Kidney epithelial cell (primary cell): Measurements from ENCODE around the gene FTO. TPM values are rescaled to one million over a fixed set of nuclear protein-coding genes. Genes with fewer than 3 reads are reported as not detected.

Source experiments
- DNase-seq: peaks from one replicate; pipeline ENCODE4 v3.0.0-alpha.2; 2010; ENCODE audit warnings: low read depth
- H3K27me3 ChIP-seq: 2 replicates; pipeline ENCODE4 v1.6.0; 2011; ENCODE audit warnings: low read length; ENCODE audit not compliant: control insufficient read depth, insufficient read depth
- H3K36me3 ChIP-seq: 2 replicates; pipeline ENCODE4 v1.5.1; 2011; ENCODE audit warnings: low read length; ENCODE audit not compliant: control insufficient read depth, insufficient read depth
- H3K4me3 ChIP-seq: 2 replicates; pipeline ENCODE4 v1.5.1; 2011; ENCODE audit warnings: low read depth, mild to moderate bottlenecking, control low read depth, low read length
- total RNA-seq: library from RNA; depleted of rRNA; stranded (reverse); fragments of >200 nt; gene quantifications from 2 replicates; pipeline ENCODE4 v1.2.3, GENCODE V29; 2015
- TF ChIP-seq, protein P1 (sequence below): IDR thresholded peaks from 2 replicates; pipeline ENCODE4 v1.5.1; 2011; ENCODE audit warnings: mild to moderate bottlenecking, moderate library complexity, low read length, control low read depth, inconsistent platforms; ENCODE audit not compliant: insufficient read depth, poor library complexity, severe bottlenecking

FTO gene
- total RNA-seq, 1 donor from 2014 or later: 66.9 TPM

DNA sequence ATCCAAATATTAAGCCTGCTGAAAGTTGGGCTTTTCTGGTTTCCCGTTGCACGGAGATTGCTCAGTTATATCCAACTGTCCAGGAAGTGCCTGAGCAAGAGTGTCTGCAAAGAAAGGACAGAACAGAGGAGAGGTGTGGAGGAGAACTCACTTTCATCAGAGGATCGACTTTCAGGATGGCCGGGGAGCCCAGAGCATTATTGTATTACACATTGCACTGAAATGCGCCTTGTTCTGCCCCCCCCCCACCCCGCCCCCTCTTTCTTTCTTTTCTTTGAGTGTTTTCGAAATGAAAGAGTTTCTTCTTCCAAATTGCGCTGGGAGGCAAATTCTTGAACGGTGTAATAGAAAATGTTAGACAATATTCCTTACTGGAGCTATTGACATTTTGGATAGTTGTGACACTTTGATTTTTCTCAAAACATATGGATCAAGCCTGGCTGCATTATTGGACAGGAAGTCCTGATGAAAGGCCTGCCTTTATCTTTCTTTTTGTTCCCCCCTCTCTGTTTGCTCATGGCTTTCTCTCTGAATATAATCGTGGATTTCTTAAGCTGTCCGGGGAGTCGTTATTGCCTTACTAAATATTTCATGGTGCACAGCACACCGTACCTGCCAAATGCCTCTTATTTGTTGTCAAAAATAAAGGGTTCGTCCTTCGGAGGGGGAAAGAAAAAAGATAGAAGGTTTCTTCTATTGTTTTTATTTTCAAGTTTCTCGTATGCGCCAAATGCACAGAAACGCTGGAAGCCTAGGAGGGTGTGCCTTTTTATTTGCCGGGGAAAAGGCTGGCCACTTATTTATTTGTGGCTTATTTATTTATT, 471.8 kb downstream of the FTO start:
- peaks cover 3% of the 10 kb centered on the region for H3K27me3 ChIP-seq
- no peak overlapping the region for H3K4me3 ChIP-seq
- H3K36me3 ChIP-seq: no peaks in the 10 kb centered on the region
- TF ChIP-seq, protein P1, sequence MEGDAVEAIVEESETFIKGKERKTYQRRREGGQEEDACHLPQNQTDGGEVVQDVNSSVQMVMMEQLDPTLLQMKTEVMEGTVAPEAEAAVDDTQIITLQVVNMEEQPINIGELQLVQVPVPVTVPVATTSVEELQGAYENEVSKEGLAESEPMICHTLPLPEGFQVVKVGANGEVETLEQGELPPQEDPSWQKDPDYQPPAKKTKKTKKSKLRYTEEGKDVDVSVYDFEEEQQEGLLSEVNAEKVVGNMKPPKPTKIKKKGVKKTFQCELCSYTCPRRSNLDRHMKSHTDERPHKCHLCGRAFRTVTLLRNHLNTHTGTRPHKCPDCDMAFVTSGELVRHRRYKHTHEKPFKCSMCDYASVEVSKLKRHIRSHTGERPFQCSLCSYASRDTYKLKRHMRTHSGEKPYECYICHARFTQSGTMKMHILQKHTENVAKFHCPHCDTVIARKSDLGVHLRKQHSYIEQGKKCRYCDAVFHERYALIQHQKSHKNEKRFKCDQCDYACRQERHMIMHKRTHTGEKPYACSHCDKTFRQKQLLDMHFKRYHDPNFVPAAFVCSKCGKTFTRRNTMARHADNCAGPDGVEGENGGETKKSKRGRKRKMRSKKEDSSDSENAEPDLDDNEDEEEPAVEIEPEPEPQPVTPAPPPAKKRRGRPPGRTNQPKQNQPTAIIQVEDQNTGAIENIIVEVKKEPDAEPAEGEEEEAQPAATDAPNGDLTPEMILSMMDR: no peak
- DNase-seq: no peak

DNA sequence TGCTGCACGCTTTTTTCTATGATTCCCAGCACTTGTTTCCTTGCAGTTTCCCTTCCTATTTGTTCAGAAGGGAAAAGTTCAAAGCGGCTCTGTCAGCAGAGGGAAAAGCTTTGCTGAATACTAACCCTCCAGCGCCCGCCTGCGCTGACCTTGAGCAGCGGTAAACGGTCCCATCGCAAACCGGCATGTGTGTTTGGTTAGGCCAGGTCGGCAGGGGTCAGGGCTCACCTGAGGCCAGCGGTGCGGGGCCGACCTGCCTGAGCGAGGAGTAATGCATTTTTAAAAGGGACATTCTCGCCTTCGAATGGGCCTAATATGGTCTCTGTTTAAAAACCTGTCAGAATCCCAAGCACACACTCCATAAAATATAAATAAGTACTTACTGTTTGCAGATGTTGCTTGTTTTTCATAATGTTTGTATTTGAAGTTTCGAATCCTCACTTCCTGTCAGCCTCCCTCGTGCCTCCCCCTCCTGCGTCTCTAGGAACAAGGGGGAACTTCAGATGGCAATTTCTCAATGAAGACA, 472.5 kb downstream of the FTO start:
- peaks cover 3% of the 10 kb centered on the region for H3K27me3 ChIP-seq
- H3K4me3 ChIP-seq: no peak overlapping the region
- no peak for DNase-seq
- H3K36me3 ChIP-seq: no peaks in the 10 kb centered on the region
- TF ChIP-seq, protein P1: no peak

DNA sequence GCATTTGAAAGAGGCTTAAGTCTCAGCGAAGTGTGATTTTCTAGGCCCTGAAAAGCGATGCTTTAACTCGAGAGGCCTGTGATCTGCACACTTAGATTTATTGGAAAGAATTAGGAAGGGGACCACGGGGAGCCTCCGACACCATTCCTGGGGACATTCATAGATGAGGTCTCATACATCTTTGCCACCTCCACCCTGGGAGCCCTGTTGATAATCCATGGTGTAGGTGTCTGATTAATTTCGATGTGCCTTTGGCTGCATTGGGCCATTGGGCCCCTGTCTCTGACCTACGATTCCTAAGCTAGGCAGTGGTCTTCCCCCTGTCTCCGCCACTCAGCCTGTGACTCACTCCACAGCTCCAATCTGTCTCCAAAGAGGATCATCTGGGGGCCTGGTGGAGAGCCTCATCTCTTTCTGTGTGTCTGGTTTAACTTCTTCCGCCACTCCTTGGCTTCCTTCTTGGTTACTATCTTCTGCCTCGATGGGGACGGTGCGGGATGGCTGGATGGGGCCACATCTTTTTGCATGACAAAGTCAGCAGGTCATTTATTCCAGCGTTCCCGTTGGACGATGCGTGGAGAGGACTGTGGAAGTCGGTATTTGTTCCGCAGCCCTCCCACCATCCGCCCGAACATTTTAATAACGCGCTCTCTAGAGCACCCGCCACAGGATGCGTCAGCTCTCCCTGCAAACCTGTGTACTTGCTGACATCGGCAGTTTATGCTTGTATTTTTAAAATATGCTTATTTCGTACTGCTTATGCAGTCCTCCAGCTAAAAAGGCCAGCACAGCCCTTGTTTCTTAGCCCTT, 473.3 kb downstream of the FTO start:
- TF ChIP-seq, protein P1: no peak

DNA sequence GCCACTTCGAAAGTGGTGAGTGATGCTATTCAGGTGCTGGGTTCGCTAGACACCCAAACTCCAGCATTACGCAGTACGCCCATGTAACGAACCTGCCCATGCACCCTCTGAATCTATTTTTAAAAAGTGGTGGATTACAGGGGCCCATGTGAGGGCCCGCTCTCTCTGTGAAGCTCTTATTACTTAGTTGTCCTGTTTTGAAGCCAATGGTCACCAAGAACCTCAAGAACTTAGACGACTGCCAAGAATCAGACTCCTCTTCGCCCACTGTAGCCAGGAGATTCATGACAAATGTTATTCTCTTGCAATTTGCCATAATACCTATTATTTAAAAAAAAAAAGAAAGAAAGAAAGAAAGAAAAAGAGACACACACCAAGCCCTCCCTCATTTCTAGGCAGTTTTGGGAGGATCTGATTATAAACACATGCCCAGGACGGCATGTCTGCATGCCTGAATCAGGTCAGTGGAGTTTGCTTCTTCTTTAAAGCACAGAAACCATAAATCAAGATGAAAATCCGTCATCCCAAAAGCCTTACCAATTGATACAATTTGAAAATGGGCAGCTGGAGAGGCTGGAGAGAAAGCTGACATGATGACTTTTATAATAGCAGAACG, 474.0 kb downstream of the FTO start:
- no peak overlapping the region for H3K4me3 ChIP-seq
- no peak for DNase-seq
- H3K36me3 ChIP-seq: no peaks in the 10 kb centered on the region
- peaks cover 3% of the 10 kb centered on the region for H3K27me3 ChIP-seq
- TF ChIP-seq, protein P1: no peak

More for the DNA sequence above, 473.3 kb downstream of the FTO start:
- H3K36me3 ChIP-seq: no peaks in the 10 kb centered on the region
- H3K27me3 ChIP-seq: peaks cover 3% of the 10 kb centered on the region
- DNase-seq: no peak
- no peak overlapping the region for H3K4me3 ChIP-seq

DNA sequence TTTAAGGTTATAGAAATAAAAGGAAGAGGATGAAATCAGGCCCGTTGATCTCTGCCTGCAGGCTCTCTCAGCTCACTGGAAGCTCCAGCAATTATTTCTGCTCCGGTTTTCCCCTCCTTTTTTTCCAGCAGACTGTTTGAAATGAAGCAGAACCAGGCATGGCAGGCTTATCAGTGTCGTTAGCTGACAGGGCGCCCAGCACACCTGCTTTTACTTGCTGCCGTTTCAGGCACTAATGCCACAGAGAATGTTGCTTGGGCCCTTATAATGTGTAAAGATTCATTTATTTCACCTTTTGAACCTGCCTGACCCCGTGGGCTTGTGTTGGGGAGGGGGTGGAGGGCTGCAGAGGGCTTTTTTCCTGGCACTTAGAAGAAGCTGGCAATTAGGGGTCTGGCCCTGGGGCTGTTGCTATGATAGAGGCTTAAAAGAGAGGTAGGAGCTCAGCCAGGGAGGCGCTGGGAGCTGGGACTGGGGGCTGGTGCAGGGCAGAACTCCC, 474.6 kb downstream of the FTO start:
- no peak for DNase-seq

More for the DNA sequence above, 474.6 kb downstream of the FTO start:
- no peak overlapping the region for H3K4me3 ChIP-seq
- no peaks in the 10 kb centered on the region for H3K36me3 ChIP-seq
- TF ChIP-seq, protein P1: no peak
- peaks cover under 1% of the 10 kb centered on the region for H3K27me3 ChIP-seq
